OCI-LY3 (cell line): ENCODE measurements around the gene NUDCD3.

Experiments used
- H2AFZ ChIP-seq: fragments of 200-600, 300-600 bp; shearing (Covaris generic); 2 replicates; pipeline ENCODE4 v1.6.0; 2014; ENCODE audit warnings: antibody characterized with exemption, low read depth, low read length
- H3K27ac ChIP-seq: fragments of 200-600, 300-600 bp; sonication (generic); 2 replicates; pipeline ENCODE4 v1.5.1; 2014; ENCODE audit warnings: mild to moderate bottlenecking, low read length, moderate library complexity, mixed read lengths
- H3K27me3 ChIP-seq: fragments of 200-600, 300-600 bp; sonication (generic); 2 replicates; pipeline ENCODE4 v1.6.1; 2014; ENCODE audit warnings: low read depth, low read length, mixed read lengths
- H3K36me3 ChIP-seq: fragments of 200-600, 300-600 bp; sonication (generic); replicated peaks from 2 replicates; pipeline ENCODE3; 2014; ENCODE audit warnings: low read depth, low read length, mixed read lengths
- H3K4me1 ChIP-seq: fragments of 300-600, 200-600 bp; sonication (generic); 2 replicates; pipeline ENCODE4 v1.6.1; 2014; ENCODE audit warnings: low read length, mixed read lengths
- H3K4me2 ChIP-seq: fragments of 200-600, 300-600 bp; sonication (generic); 2 replicates; pipeline ENCODE4 v1.6.1; 2014; ENCODE audit warnings: low read length, mixed read lengths
- H3K4me3 ChIP-seq: fragments of 300-600, 200-600 bp; sonication (generic); 2 replicates; pipeline ENCODE4 v1.5.1; 2014; ENCODE audit warnings: antibody characterized with exemption, mild to moderate bottlenecking, low read length, moderate library complexity
- H3K79me2 ChIP-seq: fragments of 300-600, 200-600 bp; shearing (Covaris generic); 2 replicates; pipeline ENCODE4 v1.6.1; 2014; ENCODE audit warnings: mild to moderate bottlenecking, low read length, mixed read lengths
- H3K9ac ChIP-seq: fragments of 300-600, 200-600 bp; shearing (Covaris generic); 2 replicates; pipeline ENCODE4 v1.6.0; 2014; ENCODE audit warnings: mild to moderate bottlenecking, low read length, moderate library complexity
- H3K9me3 ChIP-seq: fragments of 200-600, 300-600 bp; shearing (Covaris generic); 2 replicates; pipeline ENCODE4 v1.6.1; 2014; ENCODE audit warnings: low read length, mixed read lengths; ENCODE audit not compliant: insufficient read depth
- H4K20me1 ChIP-seq: fragments of 200-600, 300-600 bp; sonication (generic); 2 replicates; pipeline ENCODE4 v1.6.1; 2016; ENCODE audit warnings: low read length, mixed read lengths; ENCODE audit not compliant: insufficient read depth
- EZH2phosphoT487 ChIP-seq: fragments of 200-600 bp; shearing (Covaris generic); IDR thresholded peaks from 2 replicates; pipeline ENCODE4 v1.6.1; 2018; ENCODE audit warnings: antibody characterized with exemption, mixed run types, low read depth
- TF ChIP-seq, protein P1 (sequence below): fragments of 200-600, 300-600 bp; sonication (generic); IDR thresholded peaks from 2 replicates; pipeline ENCODE4 v1.5.1; 2014; ENCODE audit warnings: antibody characterized with exemption, low read length, low read depth

NUDCD3 gene

DNA sequence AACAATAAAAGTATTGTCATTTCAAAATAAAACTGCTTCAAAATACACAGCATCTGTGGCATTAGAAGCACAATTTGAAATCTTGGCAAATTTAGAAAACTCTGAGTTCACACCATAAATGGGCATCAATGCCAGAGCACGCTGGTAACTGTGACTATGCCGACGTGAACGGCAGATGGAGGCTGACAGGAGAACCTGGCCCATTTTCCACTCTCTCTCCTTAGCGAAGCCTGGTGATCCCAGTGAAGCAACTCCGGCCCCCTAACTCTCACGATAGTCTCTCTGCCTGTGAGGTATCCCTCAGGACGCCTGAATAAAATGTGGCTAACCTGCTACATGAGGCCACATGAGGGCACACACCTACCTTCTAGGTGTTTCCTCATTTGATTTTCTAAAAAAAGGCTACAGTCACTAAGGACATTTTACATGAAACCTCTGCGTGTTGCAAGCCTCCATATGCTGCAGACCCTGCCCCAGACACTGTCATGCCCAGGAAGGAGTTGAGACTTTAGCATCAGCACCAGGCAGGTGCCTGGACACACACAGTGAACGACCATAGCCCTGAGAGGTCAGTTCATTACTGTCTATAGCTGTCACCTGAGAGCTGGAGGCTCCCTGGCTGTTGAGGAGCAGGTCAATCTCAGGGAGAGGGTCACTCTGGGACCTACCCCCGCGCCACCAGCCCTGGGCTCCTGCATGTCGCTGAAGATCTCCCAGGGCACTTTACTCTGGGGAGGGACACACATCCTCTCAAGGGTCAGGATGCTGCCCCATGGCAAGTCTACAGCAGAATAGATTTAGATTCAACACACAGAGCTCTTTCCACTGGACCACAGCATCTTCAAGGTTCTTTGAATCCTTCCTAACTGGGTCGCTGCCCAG lies 102.1 kb downstream of the NUDCD3 start:
- no peaks in the 10 kb centered on the region for H3K9me3 ChIP-seq
- no peak overlapping the region for H3K4me3 ChIP-seq
- H3K27ac ChIP-seq = no peak overlapping the region
- peaks cover 20% of the 10 kb centered on the region for H3K36me3 ChIP-seq
- no peaks in the 10 kb centered on the region for H3K79me2 ChIP-seq
- no peak overlapping the region for H3K9ac ChIP-seq
- H4K20me1 ChIP-seq = no peaks in the 10 kb centered on the region
- no peak overlapping the region for H3K4me2 ChIP-seq
- no peaks in the 10 kb centered on the region for H3K4me1 ChIP-seq
- TF ChIP-seq, protein P1, sequence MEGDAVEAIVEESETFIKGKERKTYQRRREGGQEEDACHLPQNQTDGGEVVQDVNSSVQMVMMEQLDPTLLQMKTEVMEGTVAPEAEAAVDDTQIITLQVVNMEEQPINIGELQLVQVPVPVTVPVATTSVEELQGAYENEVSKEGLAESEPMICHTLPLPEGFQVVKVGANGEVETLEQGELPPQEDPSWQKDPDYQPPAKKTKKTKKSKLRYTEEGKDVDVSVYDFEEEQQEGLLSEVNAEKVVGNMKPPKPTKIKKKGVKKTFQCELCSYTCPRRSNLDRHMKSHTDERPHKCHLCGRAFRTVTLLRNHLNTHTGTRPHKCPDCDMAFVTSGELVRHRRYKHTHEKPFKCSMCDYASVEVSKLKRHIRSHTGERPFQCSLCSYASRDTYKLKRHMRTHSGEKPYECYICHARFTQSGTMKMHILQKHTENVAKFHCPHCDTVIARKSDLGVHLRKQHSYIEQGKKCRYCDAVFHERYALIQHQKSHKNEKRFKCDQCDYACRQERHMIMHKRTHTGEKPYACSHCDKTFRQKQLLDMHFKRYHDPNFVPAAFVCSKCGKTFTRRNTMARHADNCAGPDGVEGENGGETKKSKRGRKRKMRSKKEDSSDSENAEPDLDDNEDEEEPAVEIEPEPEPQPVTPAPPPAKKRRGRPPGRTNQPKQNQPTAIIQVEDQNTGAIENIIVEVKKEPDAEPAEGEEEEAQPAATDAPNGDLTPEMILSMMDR = no peak
- TF ChIP-seq EZH2phosphoT487 = no peak
- H2AFZ ChIP-seq = no peak overlapping the region
- H3K27me3 ChIP-seq = no peaks in the 10 kb centered on the region

DNA sequence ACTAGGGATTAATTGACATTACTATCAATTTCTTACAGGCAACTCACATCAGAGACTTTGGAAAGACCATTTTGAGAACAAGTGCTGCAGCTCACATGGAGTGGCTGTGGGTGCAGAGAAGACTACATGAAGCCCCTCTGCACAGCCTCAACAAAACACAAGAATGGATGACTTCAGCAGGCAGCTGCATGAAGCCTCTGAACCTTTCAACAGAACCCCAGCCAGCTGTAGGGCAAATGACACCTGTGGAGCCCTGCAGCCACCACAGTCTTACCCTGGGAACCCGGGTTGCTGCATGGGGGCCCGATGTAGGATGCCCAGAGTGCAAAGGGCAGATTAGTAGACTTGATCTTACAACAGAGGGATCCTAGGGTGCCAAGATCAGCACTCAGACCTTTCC lies 103.1 kb downstream of the NUDCD3 start:
- Histone ChIP-seq H3K9ac (no peak overlapping the region), H3K4me3 (no peak overlapping the region), H3K9me3 (no peaks in the 10 kb centered on the region), H3K36me3 (peaks cover 20% of the 10 kb centered on the region), H3K27ac (no peak overlapping the region), H3K4me1 (no peaks in the 10 kb centered on the region), H2AFZ (no peak overlapping the region), H4K20me1 (no peaks in the 10 kb centered on the region), H3K4me2 (no peak overlapping the region), H3K79me2 (no peaks in the 10 kb centered on the region), H3K27me3 (no peaks in the 10 kb centered on the region)
- TF ChIP-seq, protein P1 = no peak
- no peak for TF ChIP-seq EZH2phosphoT487

DNA sequence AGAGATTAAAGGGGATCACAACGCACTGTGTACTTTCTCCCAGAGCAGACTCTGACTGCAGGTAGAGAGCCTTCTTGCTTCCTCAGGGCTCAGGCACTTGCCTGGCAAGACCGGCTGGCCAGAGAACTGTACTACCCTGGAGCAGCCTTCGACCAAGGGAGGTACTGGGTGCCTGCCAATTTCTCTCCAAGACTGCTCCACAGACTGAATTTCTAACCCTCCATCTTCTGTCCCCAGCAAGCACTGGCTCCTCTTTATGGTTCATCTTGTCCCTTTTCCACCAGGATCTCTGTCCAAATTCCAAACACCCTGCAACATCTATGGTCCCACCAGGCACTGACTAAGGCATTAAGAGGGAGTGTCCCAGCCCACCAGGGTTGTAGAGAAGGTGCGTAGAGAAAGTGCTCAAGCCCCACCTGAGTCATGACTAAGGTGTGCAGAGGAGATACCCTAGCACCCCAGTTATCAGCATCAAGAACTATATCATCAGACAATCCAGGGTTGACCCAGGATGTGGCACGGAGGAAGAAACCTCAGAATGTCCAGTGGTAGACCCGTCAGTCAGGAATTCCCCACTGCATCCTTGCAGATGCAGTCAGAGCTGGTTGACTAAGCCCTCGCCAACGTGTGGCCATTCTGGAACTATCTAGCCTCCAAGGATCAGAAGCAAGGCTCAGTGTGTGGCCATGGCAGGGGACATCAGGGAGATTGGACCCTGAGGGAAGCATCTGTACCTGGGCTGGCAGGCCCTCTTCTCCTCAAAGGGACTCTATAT lies 104.1 kb downstream of the NUDCD3 start:
- H3K4me1 ChIP-seq = no peaks in the 10 kb centered on the region
- no peaks in the 10 kb centered on the region for H3K27me3 ChIP-seq
- H3K9me3 ChIP-seq = no peaks in the 10 kb centered on the region
- H3K27ac ChIP-seq = no peak overlapping the region
- TF ChIP-seq EZH2phosphoT487 = no peak
- TF ChIP-seq, protein P1 = no peak
- no peaks in the 10 kb centered on the region for H3K79me2 ChIP-seq
- H3K4me2 ChIP-seq = no peak overlapping the region
- no peak overlapping the region for H3K4me3 ChIP-seq
- no peaks in the 10 kb centered on the region for H4K20me1 ChIP-seq
- peaks cover 16% of the 10 kb centered on the region for H3K36me3 ChIP-seq
- H2AFZ ChIP-seq = no peak overlapping the region
- H3K9ac ChIP-seq = no peak overlapping the region

DNA sequence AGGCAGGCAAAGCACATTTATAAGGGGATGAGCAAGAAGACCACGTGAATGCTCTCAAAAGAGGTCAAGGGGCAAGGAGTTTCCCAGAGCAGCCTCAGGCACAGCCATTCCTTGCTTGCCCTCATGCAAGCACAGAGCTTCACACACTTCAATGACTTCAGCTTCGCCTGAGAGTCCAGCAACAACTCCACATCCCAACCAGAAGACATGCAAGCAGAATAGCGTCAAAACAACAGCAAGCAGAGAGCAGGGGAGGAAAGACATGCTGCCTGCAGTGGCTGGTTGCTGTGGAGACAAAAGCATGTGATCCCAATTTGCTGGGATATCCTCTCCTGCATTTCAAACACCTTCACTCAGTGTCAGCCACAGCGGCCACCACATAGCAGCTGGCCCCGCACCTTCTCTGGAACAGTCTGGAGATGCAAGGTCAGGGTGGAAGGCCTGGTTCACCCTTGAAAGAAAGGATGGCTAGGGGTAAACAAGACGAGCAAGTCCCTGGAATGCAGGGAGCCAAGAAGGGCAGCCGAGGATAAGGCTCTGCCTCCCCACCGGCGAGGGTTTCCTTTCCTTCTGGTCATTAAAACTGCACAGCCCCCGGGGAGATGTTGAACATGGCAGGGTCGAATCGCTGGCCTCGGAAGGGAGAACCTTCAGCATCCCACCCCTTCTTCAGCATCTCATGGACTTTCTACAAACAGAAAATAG lies 104.9 kb downstream of the NUDCD3 start:
- H3K9ac ChIP-seq = no peak overlapping the region
- TF ChIP-seq, protein P1 = no peak
- TF ChIP-seq EZH2phosphoT487 = no peak
- H3K9me3 ChIP-seq = no peaks in the 10 kb centered on the region
- H2AFZ ChIP-seq = no peak overlapping the region
- H3K27me3 ChIP-seq = no peaks in the 10 kb centered on the region
- no peak overlapping the region for H3K4me3 ChIP-seq
- no peak overlapping the region for H3K27ac ChIP-seq
- H3K79me2 ChIP-seq = no peaks in the 10 kb centered on the region
- peaks cover 15% of the 10 kb centered on the region for H3K36me3 ChIP-seq
- no peak overlapping the region for H3K4me2 ChIP-seq
- no peaks in the 10 kb centered on the region for H3K4me1 ChIP-seq
- no peaks in the 10 kb centered on the region for H4K20me1 ChIP-seq
